CD4-positive, alpha-beta T cell (primary cell): ENCODE data around the gene MAPK8IP2. TPM values are rescaled to one million over a fixed set of nuclear protein-coding genes. Genes with fewer than 3 reads are reported as not detected.
"Not testable (repeated sequence)": the region's sequence is repeated elsewhere in the genome, so short reads cannot be mapped to it uniquely, and the experiment has no call there.

Source experiments
- ATAC-seq: fragments of 200-7000 bp; cut with Tn5 transposase; one replicate; pipeline ENCODE4 v1.10.0; 2022; ENCODE audit warnings: mild to moderate bottlenecking; ENCODE audit not compliant: poor library complexity
- CTCF ChIA-PET: fragments of 350-600 bp; sonication (Branson Sonifier 250); formaldehyde crosslinking; loops from one replicate; lab custom pipeline; 2021; ENCODE audit warnings: antibody characterized with exemption, inconsistent platforms; lab: Charles Lee
- POLR2A ChIA-PET: fragments of 350-600 bp; sonication (Branson Sonifier 250); formaldehyde crosslinking; loops from one replicate; lab custom pipeline; 2021; ENCODE audit warnings: antibody characterized with exemption, inconsistent platforms; lab: Charles Lee
- DNase-seq, 14 experiments: peaks; one replicate each; pipeline ENCODE4 v3.0.0-alpha.2; 2013 to 2020; ENCODE audit warnings: mixed read lengths in 2 of 14
- H3K27ac ChIP-seq, 2 donors: one replicate each; pipeline versions ENCODE4 v1.5.1 to v1.7.0; 2013; ENCODE audit warnings: low read length in 2 of 2, low read depth in 1 of 2, mild to moderate bottlenecking in 1 of 2
- H3K27me3 ChIP-seq, 2 experiments: 1 replicate in 1 of 2; 2 replicates in 1 of 2; pipeline versions ENCODE4 v1.6.1 to v1.7.0; 2013; ENCODE audit warnings: low read length in 2 of 2, control low read depth in 1 of 2, mild to moderate bottlenecking in 1 of 2, moderate library complexity in 1 of 2; ENCODE audit not compliant: insufficient read depth in 2 of 2, control insufficient read depth in 1 of 2
- H3K36me3 ChIP-seq: one replicate; pipeline ENCODE4 v1.6.1; 2013; ENCODE audit warnings: low read length, control low read depth; ENCODE audit not compliant: insufficient read depth
- H3K4me1 ChIP-seq: one replicate; pipeline ENCODE4 v1.6.1; 2013; ENCODE audit warnings: low read length, control low read depth; ENCODE audit not compliant: insufficient read depth
- H3K4me3 ChIP-seq: one replicate; pipeline ENCODE4 v1.5.1; 2013; ENCODE audit warnings: mild to moderate bottlenecking, low read length, moderate library complexity
- H3K9me3 ChIP-seq, 2 experiments: 1 replicate in 1 of 2; 2 replicates in 1 of 2; pipeline versions ENCODE4 v1.6.1 to v1.7.0; 2013; ENCODE audit warnings: low read length in 2 of 2, mild to moderate bottlenecking in 2 of 2, control low read depth in 1 of 2, moderate library complexity in 1 of 2; ENCODE audit not compliant: control insufficient read depth in 1 of 2, insufficient read depth in 1 of 2
- H3K27ac Mint-ChIP-seq: one replicate; pipeline ENCODE4 v1.8.0; 2020; ENCODE audit warnings: mixed read lengths
- H3K27me3 Mint-ChIP-seq: one replicate; pipeline ENCODE4 v1.8.0; 2021; ENCODE audit warnings: mixed read lengths
- H3K36me3 Mint-ChIP-seq: one replicate; pipeline ENCODE4 v1.8.0; 2021; ENCODE audit warnings: low read depth, mixed read lengths
- H3K4me1 Mint-ChIP-seq: one replicate; pipeline ENCODE4 v1.8.0; 2021; ENCODE audit warnings: low read depth, mixed read lengths
- H3K4me3 Mint-ChIP-seq: one replicate; pipeline ENCODE4 v1.8.0; 2020; ENCODE audit warnings: mild to moderate bottlenecking, mixed read lengths
- H3K9me3 Mint-ChIP-seq: one replicate; pipeline ENCODE4 v1.8.0; 2020; ENCODE audit warnings: mixed read lengths
- intact Hi-C, 2 experiments: fragments of 100-400 bp; cut with DNase I in 1 of 2; cut with micrococcal nuclease in 1 of 2; formaldehyde crosslinking; loops; one replicate each; pipeline versions ENCODE4 v1.15.1 to v1.9.0; 2023 to 2025; cut with DNase I, micrococcal nuclease
- total RNA-seq, 174 experiments: library from RNA in 2 of 174; stranded (reverse) in 2 of 174; gene quantifications; one replicate each; pipeline ENCODE4 v1.2.3 and lab custom pipeline; 2021 to 2026
- TF ChIP-seq, protein P1 (sequence below): fragments of 200-600 bp; IDR thresholded peaks from one replicate; pipeline ENCODE4 v1.8.0; 2022; ENCODE audit warnings: antibody characterized with exemption, mild to moderate bottlenecking

The MAPK8IP2 gene
- total RNA-seq, 2 experiments from 2014 or later: 0.31 to 0.52 TPM

DNA sequence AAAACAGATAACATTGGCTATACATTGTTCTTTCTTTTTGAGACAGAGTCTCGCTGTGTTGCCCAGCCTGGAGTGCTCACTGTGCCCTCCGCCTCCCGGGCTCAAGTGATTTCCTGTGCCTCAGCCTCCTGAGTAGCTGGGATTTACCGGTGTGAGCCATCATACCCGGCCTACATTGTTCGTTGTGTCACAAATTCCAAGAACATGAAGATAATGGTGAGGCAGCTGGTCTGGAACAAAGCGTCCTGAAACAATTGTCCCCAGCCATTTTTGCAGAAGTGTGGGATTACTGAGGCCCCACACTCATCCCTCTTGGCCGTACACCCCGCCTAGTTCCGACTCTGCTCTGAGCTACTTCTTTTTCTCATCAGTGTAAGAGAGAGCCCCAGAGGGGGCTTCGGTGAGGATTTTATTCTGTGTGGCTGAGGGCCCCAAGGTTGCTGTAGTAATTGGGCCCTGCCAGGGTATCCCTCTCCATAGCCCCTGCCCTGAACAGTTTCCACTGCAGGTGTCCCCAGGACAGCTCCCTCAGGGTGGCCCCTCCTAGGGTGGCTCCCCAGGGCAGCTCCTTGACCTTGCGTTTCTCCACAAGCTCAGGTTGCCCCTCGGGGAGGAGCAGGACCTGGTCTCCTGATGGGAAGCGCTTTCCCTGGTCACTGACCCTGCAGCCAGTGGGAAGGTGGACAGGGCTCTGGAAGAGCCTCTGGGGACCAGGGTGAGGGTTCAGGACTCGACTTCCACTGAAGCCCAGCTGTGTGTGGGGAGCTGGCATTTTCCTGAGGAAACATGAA, 40.5 kb downstream of the MAPK8IP2 start:
- no peaks in the 10 kb centered on the region for H3K4me1 ChIP-seq
- ChIA-PET POLR2A (no interaction called here), CTCF (no interaction called here)
- no peak for ATAC-seq
- H3K27me3 ChIP-seq: peaks cover 24 to 25% of the 10 kb centered on the region in 2 experiments
- Mint-ChIP-seq H3K27ac (no peak overlapping the region), H3K4me3 (no peak overlapping the region), H3K27me3 (no peaks in the 10 kb centered on the region), H3K9me3 (no peaks in the 10 kb centered on the region), H3K36me3 (no peaks in the 10 kb centered on the region), H3K4me1 (no peaks in the 10 kb centered on the region)
- no peaks in the 10 kb centered on the region for H3K9me3 ChIP-seq
- DNase-seq: no peak
- H3K27ac ChIP-seq: no peak overlapping the region
- H3K36me3 ChIP-seq: no peaks in the 10 kb centered on the region
- H3K4me3 ChIP-seq: no peak overlapping the region
- TF ChIP-seq, protein P1, sequence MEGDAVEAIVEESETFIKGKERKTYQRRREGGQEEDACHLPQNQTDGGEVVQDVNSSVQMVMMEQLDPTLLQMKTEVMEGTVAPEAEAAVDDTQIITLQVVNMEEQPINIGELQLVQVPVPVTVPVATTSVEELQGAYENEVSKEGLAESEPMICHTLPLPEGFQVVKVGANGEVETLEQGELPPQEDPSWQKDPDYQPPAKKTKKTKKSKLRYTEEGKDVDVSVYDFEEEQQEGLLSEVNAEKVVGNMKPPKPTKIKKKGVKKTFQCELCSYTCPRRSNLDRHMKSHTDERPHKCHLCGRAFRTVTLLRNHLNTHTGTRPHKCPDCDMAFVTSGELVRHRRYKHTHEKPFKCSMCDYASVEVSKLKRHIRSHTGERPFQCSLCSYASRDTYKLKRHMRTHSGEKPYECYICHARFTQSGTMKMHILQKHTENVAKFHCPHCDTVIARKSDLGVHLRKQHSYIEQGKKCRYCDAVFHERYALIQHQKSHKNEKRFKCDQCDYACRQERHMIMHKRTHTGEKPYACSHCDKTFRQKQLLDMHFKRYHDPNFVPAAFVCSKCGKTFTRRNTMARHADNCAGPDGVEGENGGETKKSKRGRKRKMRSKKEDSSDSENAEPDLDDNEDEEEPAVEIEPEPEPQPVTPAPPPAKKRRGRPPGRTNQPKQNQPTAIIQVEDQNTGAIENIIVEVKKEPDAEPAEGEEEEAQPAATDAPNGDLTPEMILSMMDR: no peak
- intact Hi-C loops: no loop called here

DNA sequence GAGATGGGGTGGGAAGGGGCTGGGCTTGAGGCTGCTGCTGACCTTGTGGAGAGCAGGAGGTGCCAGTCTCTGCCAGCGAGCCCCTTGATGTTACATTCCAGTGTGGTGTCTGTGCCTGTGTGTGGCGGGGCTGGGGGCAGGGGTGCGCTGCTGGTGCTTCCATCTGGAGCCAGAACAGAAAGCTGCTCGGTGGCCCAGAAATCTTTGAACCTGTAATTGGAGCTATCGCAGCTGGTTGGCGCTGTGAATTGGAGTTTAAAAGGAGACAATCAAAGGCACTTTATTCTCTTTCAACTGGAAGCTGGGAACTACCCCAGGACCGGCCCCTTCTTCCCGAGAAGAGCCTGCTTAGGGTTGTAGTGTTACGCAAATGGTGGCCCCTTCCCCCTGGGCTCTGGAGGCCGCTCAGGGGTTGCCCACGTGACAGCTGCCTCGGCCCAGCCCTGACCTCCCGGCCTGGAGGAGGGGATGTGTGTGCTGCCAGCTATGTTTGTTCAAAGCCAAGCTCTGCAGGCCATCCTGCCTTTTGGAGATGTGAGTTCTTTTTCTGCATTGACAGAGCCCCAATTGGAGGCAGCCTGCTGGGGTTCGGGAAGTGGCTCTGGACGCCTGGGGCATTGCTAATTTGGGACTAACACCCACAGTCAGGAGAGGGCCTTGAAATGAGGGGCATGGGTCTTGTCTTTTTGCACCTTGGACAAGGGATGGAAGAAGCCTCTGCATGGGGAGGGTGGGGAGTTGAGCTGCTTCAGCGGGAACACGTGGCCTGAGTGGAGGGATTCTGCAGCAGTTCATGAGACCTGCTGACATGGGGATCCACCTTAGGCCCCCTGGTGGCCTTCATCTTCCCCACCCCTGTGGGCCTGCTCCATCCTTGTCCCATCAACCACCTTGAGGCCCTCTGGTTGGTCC, 41.4 kb downstream of the MAPK8IP2 start:
- Mint-ChIP-seq H3K9me3 (no peaks in the 10 kb centered on the region), H3K36me3 (no peaks in the 10 kb centered on the region), H3K4me3 (no peak overlapping the region), H3K27ac (no peak overlapping the region), H3K27me3 (peaks cover 5% of the 10 kb centered on the region), H3K4me1 (no peaks in the 10 kb centered on the region)
- DNase-seq (peak in 2 of 14 experiments; percentile 11 to 36), ATAC-seq (no peak)
- Histone ChIP-seq H3K4me3 (no peak overlapping the region), H3K4me1 (no peaks in the 10 kb centered on the region), H3K9me3 (no peaks in the 10 kb centered on the region), H3K27me3 (peaks cover 24 to 28% of the 10 kb centered on the region in 2 experiments), H3K36me3 (no peaks in the 10 kb centered on the region), H3K27ac (no peak overlapping the region)
- intact Hi-C loops: no loop called here
- ChIA-PET POLR2A (no interaction called here), CTCF (no interaction called here)
- TF ChIP-seq, protein P1: no peak

DNA sequence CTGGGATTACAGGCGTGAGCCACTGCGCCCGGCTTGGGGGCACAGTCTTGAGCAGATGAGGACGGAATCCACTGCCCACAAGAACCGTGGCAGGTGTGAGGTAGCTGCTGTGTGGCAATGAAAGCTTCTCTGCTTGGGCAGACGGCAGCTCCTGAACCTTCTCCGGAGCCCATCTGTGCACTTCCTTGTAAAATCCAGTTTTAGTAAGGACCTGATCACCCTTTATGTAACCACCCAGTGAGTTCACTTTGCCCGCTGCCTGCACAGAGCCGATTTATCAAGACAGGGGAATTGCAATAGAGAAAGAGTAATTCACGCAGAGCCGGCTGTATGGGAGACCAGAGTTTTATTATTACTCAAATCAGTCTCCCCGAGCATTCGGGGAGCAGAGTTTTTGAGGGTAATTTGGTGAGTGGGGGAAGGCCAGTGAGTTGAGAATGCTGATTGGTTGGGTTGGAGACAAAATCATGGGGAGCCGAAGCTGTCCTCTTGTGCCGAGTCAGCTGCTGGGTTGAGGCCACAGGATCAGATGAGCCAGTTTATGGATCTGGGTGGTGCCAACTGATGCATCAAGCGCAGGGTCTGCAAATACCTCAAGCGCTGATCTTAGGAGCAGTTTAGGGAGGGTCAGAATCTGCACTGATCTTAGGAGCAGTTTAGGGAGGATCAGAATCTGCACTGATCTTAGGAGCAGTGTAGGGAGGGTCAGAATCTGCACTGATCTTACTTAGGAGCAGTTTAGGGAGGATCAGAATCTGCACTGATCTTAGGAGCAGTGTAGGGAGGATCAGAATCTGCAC, 42.6 kb downstream of the MAPK8IP2 start:
- H3K4me1 ChIP-seq, H3K4me1 Mint-ChIP-seq, H3K36me3 Mint-ChIP-seq, H3K4me3 ChIP-seq, H3K36me3 ChIP-seq, H3K27ac Mint-ChIP-seq, H3K4me3 Mint-ChIP-seq, POLR2A ChIA-PET, H3K9me3 Mint-ChIP-seq, H3K27ac ChIP-seq, CTCF ChIA-PET, intact Hi-C loops, DNase-seq, ATAC-seq, H3K27me3 Mint-ChIP-seq, H3K9me3 ChIP-seq: not testable (repeated sequence)
- H3K27me3 ChIP-seq: peaks cover 24 to 28% of the 10 kb centered on the region in 2 experiments

DNA sequence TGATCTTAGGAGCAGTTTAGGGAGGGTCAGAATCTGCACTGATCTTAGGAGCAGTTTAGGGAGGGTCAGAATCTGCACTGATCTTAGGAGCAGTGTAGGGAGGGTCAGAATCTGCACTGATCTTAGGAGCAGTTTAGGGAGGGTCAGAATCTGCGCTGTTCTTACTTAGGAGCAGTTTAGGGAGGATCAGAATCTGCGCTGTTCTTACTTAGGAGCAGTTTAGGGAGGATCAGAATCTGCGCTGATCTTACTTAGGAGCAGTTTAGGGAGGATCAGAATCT, 43.2 kb downstream of the MAPK8IP2 start:
- H3K27ac Mint-ChIP-seq, POLR2A ChIA-PET, H3K27ac ChIP-seq, DNase-seq, H3K4me3 Mint-ChIP-seq, CTCF ChIA-PET, H3K36me3 Mint-ChIP-seq, H3K9me3 ChIP-seq, H3K4me3 ChIP-seq, H3K9me3 Mint-ChIP-seq, H3K4me1 Mint-ChIP-seq, H3K36me3 ChIP-seq, intact Hi-C loops, H3K4me1 ChIP-seq, H3K27me3 Mint-ChIP-seq, ATAC-seq: not testable (repeated sequence)
- peaks cover 24 to 28% of the 10 kb centered on the region in 2 experiments for H3K27me3 ChIP-seq
